A549 (cell line): ENCODE data around the gene DLGAP1. TPM values are rescaled to one million over a fixed set of nuclear protein-coding genes. Genes with fewer than 3 reads are reported as not detected.

Experiments
- ATAC-seq, 2 experiments: fragments of 200-7000 bp in 1 of 2; fragments of >200 bp in 1 of 2; cut with Nextera tagmentation in 1 of 2; cut with Tn5 transposase in 1 of 2; 3 replicates each; pipeline versions ENCODE4 v1.8.0 to v1.9.1; 2018 to 2020; ENCODE audit warnings: mild to moderate bottlenecking in 1 of 2, moderate library complexity in 1 of 2
- CTCF ChIA-PET: fragments of 300-600 bp; sonication (Branson Sonifier 250); formaldehyde crosslinking; extraction: SDS; loops from one replicate; lab custom pipeline; 2021; ENCODE audit warnings: antibody characterized with exemption, inconsistent platforms; lab: Yijun Ruan, JAX
- POLR2A ChIA-PET: fragments of 350-600 bp; formaldehyde crosslinking; extraction: SDS; loops from one replicate; lab custom pipeline; 2021; ENCODE audit warnings: antibody characterized with exemption, inconsistent platforms; lab: Yijun Ruan, JAX
- DNase-seq, 2 experiments: peaks; one replicate each; pipeline versions ENCODE4 v3.0.0 to v3.0.0-alpha.2; 2011 to 2016; ENCODE audit warnings: low read depth in 1 of 2, low spot score in 1 of 2
- FAIRE-seq: peaks from 2 replicates; lab custom pipeline; 2011; peaks lifted over from hg19 to GRCh38; lab: Jason Lieb, UNC
- H3K27ac ChIP-seq, 2 experiments: fragments of >200 bp; sonication (Bioruptor Twin); formaldehyde crosslinking; 3 replicates each; pipeline ENCODE4 v1.5.1; 2016 to 2017
- H3K4me1 ChIP-seq: fragments of >200 bp; sonication (Bioruptor Twin); formaldehyde crosslinking; 3 replicates; pipeline ENCODE4 v1.6.1; 2016
- H3K4me2 ChIP-seq: fragments of >200 bp; sonication (Bioruptor Twin); formaldehyde crosslinking; 3 replicates; pipeline ENCODE4 v1.6.1; 2016
- H3K4me3 ChIP-seq: fragments of >200 bp; sonication (Bioruptor Twin); formaldehyde crosslinking; 3 replicates; pipeline ENCODE4 v1.5.1; 2016
- H3K9me3 ChIP-seq: fragments of >200 bp; sonication (Bioruptor Twin); formaldehyde crosslinking; 3 replicates; pipeline ENCODE4 v1.6.1; 2016
- CBX2 ChIP-seq: fragments of 200-600 bp; sonication (generic); IDR thresholded peaks from 2 replicates; pipeline ENCODE4 v1.6.1; 2016; ENCODE audit warnings: low read depth, mild to moderate bottlenecking, borderline replicate concordance
- CBX8 ChIP-seq: fragments of 200-600 bp; sonication (generic); IDR thresholded peaks from 2 replicates; pipeline ENCODE4 v1.6.1; 2016
- CEBPB ChIP-seq, 2 experiments: fragments of >200 bp in 1 of 2; sonication (Bioruptor Twin) in 1 of 2; formaldehyde crosslinking in 1 of 2; IDR thresholded peaks; 2 replicates each; pipeline ENCODE4 v1.6.1; 2012 to 2016
- CHD2 ChIP-seq: fragments of 150-350 bp; IDR thresholded peaks from 2 replicates; pipeline ENCODE4 v1.6.1; 2014; ENCODE audit warnings: low read length; ENCODE audit not compliant: partially characterized antibody
- CHD4 ChIP-seq: fragments of 200-600 bp; sonication (generic); IDR thresholded peaks from 2 replicates; pipeline ENCODE4 v1.6.1; 2016; ENCODE audit warnings: antibody characterized with exemption, mild to moderate bottlenecking, borderline replicate concordance
- EP300 ChIP-seq, 2 experiments: fragments of >200 bp; sonication (Bioruptor Twin); formaldehyde crosslinking; IDR thresholded peaks; 2 replicates in 1 of 2; 3 replicates in 1 of 2; pipeline ENCODE4 v1.6.1; 2016 to 2017
- FOSL2 ChIP-seq, 2 experiments: fragments of 450-650 bp in 1 of 2; fragments of >200 bp in 1 of 2; sonication (Bioruptor Twin) in 1 of 2; formaldehyde crosslinking; IDR thresholded peaks; 2 replicates each; pipeline versions ENCODE4 v1.5.0 to v1.6.1; 2016 to 2020; ENCODE audit warnings: mild to moderate bottlenecking in 1 of 2, moderate library complexity in 1 of 2
- HDAC2 ChIP-seq: fragments of 200-600 bp; sonication (generic); IDR thresholded peaks from 2 replicates; pipeline ENCODE4 v1.6.1; 2016
- HEYL ChIP-seq: fragments of 250-450 bp; sonication (Bioruptor Pico); IDR thresholded peaks from 2 replicates; pipeline ENCODE4 v1.8.0; 2021; ENCODE audit warnings: mild to moderate bottlenecking, moderate library complexity
- HOXA7 ChIP-seq: fragments of 250-450 bp; sonication (Bioruptor Pico); IDR thresholded peaks from 2 replicates; pipeline ENCODE4 v1.5.0; 2020; ENCODE audit warnings: mild to moderate bottlenecking, moderate library complexity
- JUN ChIP-seq, 2 experiments: fragments of >200 bp; sonication (Bioruptor Twin); formaldehyde crosslinking; IDR thresholded peaks; 2 replicates in 1 of 2; 3 replicates in 1 of 2; pipeline ENCODE4 v1.6.1; 2016 to 2017
- KDM1A ChIP-seq: fragments of 200-600 bp; sonication (generic); IDR thresholded peaks from 2 replicates; pipeline ENCODE4 v1.6.1; 2016; ENCODE audit warnings: low read depth, mild to moderate bottlenecking
- MAFK ChIP-seq: fragments of 450-650 bp; IDR thresholded peaks from 2 replicates; pipeline ENCODE4 v1.6.1; 2014; ENCODE audit not compliant: partially characterized antibody
- MAZ ChIP-seq: fragments of 150-350 bp; IDR thresholded peaks from 2 replicates; pipeline ENCODE4 v1.6.1; 2014; ENCODE audit warnings: antibody characterized with exemption, low read depth, low read length, borderline replicate concordance
- NFE2L2 ChIP-seq: fragments of 150-350 bp; conservative IDR thresholded peaks from 2 replicates; pipeline ENCODE4 v1.6.1; 2014; ENCODE audit warnings: low read length
- NR3C1 ChIP-seq: fragments of >200 bp; sonication (Bioruptor Twin); formaldehyde crosslinking; IDR thresholded peaks from 3 replicates; pipeline ENCODE4 v1.6.1; 2017
- POLR2AphosphoS2 ChIP-seq: conservative IDR thresholded peaks from 2 replicates; pipeline ENCODE4 v1.6.1; 2012; ENCODE audit warnings: low read length, improper control_type of control experiment, inconsistent platforms
- ZC3H11A ChIP-seq: fragments of 450-650 bp; IDR thresholded peaks from 2 replicates; pipeline ENCODE4 v1.6.1; 2014; ENCODE audit warnings: antibody characterized with exemption, mild to moderate bottlenecking
- ZNF302 ChIP-seq: fragments of 250-450 bp; sonication (Bioruptor Pico); IDR thresholded peaks from 2 replicates; pipeline ENCODE4 v1.9.0; 2021; ENCODE audit warnings: inconsistent platforms, mild to moderate bottlenecking, moderate library complexity
- ZSCAN20 ChIP-seq: fragments of 250-450 bp; sonication (Bioruptor Pico); IDR thresholded peaks from 2 replicates; pipeline ENCODE4 v1.8.0; 2022; ENCODE audit warnings: mild to moderate bottlenecking, moderate library complexity
- WGBS: methylation state at CpG from one replicate; pipeline ENCODE4 v1.1.6; 2017; ENCODE audit errors: missing lambda C conversion rate; 5-methylcytosine and 5-hydroxymethylcytosine counted together
- polyA plus RNA-seq, 4 experiments: library from polyadenylated mRNA; depleted of rRNA in 3 of 4; stranded (reverse); fragments of >200 nt; fragmentation: RNase III in 1 of 4; extraction: RNeasy Plus Mini Kit Qiagen cat#74134 plus additional on column Dnase treatment in 1 of 4; gene quantifications; 2 replicates in 3 of 4; 3 replicates in 1 of 4; pipeline ENCODE4 v1.2.3, GENCODE V29; 2011 to 2017
- TF ChIP-seq, protein P1 (sequence below): fragments of 250-450 bp; sonication (Bioruptor Pico); IDR thresholded peaks from 2 replicates; pipeline ENCODE4 v1.5.0; 2020; ENCODE audit warnings: low read depth, mild to moderate bottlenecking, moderate library complexity
- TF ChIP-seq, protein P2 (sequence below): fragments of >200 bp; sonication (Bioruptor Twin); formaldehyde crosslinking; IDR thresholded peaks from 2 replicates; pipeline ENCODE4 v1.6.1; 2016
- TF ChIP-seq, protein P3 (sequence below): fragments of 150-350 bp; IDR thresholded peaks from 2 replicates; pipeline ENCODE4 v1.6.1; 2014; ENCODE audit warnings: low read depth, mild to moderate bottlenecking, low read length
- TF ChIP-seq, protein P4 (sequence below): fragments of >200 bp; sonication (Bioruptor Twin); formaldehyde crosslinking; IDR thresholded peaks from 3 replicates; pipeline ENCODE4 v1.5.1; 2016
- TF ChIP-seq, protein P5 (sequence below): fragments of 250-450 bp; sonication (Bioruptor Pico); IDR thresholded peaks from 2 replicates; pipeline ENCODE4 v1.5.0; 2021; ENCODE audit warnings: mild to moderate bottlenecking, moderate library complexity, borderline replicate concordance

The DLGAP1 gene
- polyA plus RNA-seq, 2 of the 4 experiments (the other 2 are of a cell fraction) = 0.04 to 0.12 TPM

DNA sequence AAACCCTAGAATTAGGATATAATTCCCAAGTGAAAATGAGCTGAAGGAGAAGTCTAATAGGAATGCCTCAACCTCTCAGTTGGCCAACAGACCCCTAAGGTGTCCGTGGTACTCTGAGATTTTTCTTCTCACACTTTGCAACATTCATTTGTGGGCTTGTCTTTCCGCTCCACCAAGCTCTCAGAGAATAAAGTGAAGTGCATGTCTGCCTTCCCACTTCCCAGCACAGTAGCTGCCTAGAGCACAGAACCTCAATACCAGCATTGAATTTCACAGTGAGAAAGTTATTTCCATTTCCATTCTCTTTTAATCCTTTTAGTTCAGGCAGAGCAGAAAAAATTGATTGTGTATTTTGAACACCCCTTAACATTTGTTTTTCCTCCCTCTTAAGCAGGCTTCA lies 553.3 kb downstream of the DLGAP1 start:
- Histone ChIP-seq H3K9me3 (no peaks in the 10 kb centered on the region), H3K4me2 (no peak overlapping the region), H3K4me1 (peaks cover 36% of the 10 kb centered on the region), H3K4me3 (no peak overlapping the region), H3K27ac (0 out of 6 replicates have a peak overlapping the region, but pooled peaks of 1 of the 2 experiments have one; percentile 9)
- no peak for ATAC-seq
- FAIRE-seq = no peak
- POLR2A ChIA-PET = no interaction called here
- CTCF ChIA-PET = no interaction called here
- no peak for TF ChIP-seq FOSL2 (IDR thresholded peaks at IDR 0.05)
- no peak for TF ChIP-seq FOSL2 (CRISPR knock-in tag; IDR thresholded peaks at IDR 0.05)
- no peak for TF ChIP-seq NFE2L2
- TF ChIP-seq NR3C1 = no peak
- no peak for TF ChIP-seq CBX8
- TF ChIP-seq CHD4 = no peak
- TF ChIP-seq KDM1A = no peak
- TF ChIP-seq JUN (IDR thresholded peaks at IDR 0.05) = no peak
- TF ChIP-seq HEYL (CRISPR knock-in tag) = no peak
- TF ChIP-seq ZNF302 (CRISPR knock-in tag) = no peak
- no peak for TF ChIP-seq CHD2
- TF ChIP-seq HDAC2 = no peak
- TF ChIP-seq ZC3H11A = no peak
- no peak for TF ChIP-seq MAFK
- TF ChIP-seq, protein P1, sequence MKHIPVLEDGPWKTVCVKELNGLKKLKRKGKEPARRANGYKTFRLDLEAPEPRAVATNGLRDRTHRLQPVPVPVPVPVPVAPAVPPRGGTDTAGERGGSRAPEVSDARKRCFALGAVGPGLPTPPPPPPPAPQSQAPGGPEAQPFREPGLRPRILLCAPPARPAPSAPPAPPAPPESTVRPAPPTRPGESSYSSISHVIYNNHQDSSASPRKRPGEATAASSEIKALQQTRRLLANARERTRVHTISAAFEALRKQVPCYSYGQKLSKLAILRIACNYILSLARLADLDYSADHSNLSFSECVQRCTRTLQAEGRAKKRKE (CRISPR knock-in tag) = no peak
- no peak for TF ChIP-seq EP300 (IDR thresholded peaks at IDR 0.05)
- TF ChIP-seq POLR2AphosphoS2 = no peak
- TF ChIP-seq, protein P2, sequence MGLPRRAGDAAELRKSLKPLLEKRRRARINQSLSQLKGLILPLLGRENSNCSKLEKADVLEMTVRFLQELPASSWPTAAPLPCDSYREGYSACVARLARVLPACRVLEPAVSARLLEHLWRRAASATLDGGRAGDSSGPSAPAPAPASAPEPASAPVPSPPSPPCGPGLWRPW = no peak
- no peak for TF ChIP-seq MAZ
- no peak for TF ChIP-seq CEBPB (IDR thresholded peaks at IDR 0.05)
- no peak for DNase-seq
- WGBS = 61% methylated on average over 2 of the region's 2 CpGs

DNA sequence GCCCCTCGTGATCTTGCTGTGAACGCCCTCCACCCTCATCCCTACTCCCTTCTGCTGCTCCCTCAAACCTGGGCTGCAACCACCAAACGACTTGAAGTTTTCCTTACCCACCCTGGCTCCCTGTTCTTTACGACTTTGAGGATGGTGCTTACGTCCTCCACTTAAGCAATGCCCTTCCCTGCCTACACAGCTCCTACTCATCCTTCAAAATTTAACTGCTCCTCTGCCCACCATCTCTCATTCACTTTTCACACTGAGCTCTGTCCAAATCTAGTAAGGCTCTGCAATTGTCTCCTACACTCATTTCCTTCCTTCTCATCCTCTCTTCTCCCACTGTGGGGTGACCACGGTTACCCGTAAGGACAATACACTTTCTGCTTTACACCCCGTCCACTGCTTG lies 554.1 kb downstream of the DLGAP1 start:
- CTCF ChIA-PET = interaction anchor here (1.1 kb wide), 1 partner anchor 130 kb away, joined by 4 read pairs; no protein-coding TSS in a partner anchor
- Histone ChIP-seq H3K9me3 (no peaks in the 10 kb centered on the region), H3K4me3 (no peak overlapping the region), H3K27ac (no peak overlapping the region), H3K4me2 (no peak overlapping the region), H3K4me1 (peaks cover 30% of the 10 kb centered on the region)
- ATAC-seq (no peak), FAIRE-seq (no peak), DNase-seq (no peak)
- TF ChIP-seq MAZ (no peak), CBX2 (no peak), HOXA7 (CRISPR knock-in tag) (no peak), ZSCAN20 (CRISPR knock-in tag) (no peak), CHD4 (no peak)
- TF ChIP-seq, protein P3, sequence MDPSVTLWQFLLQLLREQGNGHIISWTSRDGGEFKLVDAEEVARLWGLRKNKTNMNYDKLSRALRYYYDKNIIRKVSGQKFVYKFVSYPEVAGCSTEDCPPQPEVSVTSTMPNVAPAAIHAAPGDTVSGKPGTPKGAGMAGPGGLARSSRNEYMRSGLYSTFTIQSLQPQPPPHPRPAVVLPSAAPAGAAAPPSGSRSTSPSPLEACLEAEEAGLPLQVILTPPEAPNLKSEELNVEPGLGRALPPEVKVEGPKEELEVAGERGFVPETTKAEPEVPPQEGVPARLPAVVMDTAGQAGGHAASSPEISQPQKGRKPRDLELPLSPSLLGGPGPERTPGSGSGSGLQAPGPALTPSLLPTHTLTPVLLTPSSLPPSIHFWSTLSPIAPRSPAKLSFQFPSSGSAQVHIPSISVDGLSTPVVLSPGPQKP = no peak
- TF ChIP-seq, protein P4, sequence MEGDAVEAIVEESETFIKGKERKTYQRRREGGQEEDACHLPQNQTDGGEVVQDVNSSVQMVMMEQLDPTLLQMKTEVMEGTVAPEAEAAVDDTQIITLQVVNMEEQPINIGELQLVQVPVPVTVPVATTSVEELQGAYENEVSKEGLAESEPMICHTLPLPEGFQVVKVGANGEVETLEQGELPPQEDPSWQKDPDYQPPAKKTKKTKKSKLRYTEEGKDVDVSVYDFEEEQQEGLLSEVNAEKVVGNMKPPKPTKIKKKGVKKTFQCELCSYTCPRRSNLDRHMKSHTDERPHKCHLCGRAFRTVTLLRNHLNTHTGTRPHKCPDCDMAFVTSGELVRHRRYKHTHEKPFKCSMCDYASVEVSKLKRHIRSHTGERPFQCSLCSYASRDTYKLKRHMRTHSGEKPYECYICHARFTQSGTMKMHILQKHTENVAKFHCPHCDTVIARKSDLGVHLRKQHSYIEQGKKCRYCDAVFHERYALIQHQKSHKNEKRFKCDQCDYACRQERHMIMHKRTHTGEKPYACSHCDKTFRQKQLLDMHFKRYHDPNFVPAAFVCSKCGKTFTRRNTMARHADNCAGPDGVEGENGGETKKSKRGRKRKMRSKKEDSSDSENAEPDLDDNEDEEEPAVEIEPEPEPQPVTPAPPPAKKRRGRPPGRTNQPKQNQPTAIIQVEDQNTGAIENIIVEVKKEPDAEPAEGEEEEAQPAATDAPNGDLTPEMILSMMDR = no peak
- TF ChIP-seq, protein P5, sequence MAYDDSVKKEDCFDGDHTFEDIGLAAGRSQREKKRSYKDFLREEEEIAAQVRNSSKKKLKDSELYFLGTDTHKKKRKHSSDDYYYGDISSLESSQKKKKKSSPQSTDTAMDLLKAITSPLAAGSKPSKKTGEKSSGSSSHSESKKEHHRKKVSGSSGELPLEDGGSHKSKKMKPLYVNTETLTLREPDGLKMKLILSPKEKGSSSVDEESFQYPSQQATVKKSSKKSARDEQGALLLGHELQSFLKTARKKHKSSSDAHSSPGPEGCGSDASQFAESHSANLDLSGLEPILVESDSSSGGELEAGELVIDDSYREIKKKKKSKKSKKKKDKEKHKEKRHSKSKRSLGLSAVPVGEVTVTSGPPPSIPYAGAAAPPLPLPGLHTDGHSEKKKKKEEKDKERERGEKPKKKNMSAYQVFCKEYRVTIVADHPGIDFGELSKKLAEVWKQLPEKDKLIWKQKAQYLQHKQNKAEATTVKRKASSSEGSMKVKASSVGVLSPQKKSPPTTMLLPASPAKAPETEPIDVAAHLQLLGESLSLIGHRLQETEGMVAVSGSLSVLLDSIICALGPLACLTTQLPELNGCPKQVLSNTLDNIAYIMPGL (CRISPR knock-in tag) = no peak
- POLR2A ChIA-PET = no interaction called here
- WGBS = 78% methylated on average over 8 of the region's 8 CpGs
